Endothelial cell of umbilical vein (primary cell): Measurements from ENCODE around the gene PCGF1. TPM values are rescaled to one million over a fixed set of nuclear protein-coding genes. Genes with fewer than 3 reads are reported as not detected.
A peak's percentile ranks its signal among the peaks of the same experiment; 100 is the strongest.

Source experiments
- BruUV-seq: library from RNA; stranded (reverse); fragments of 400-500 nt; replicated peaks from 2 replicates; lab custom pipeline; 2021; lab: Mats Ljungman, UMichigan
- CTCF ChIA-PET: fragments of 300-600, 350-600 bp; sonication (Branson Sonifier 250); formaldehyde crosslinking; loops from one replicate; lab custom pipeline; 2021; ENCODE audit warnings: antibody characterized with exemption, inconsistent platforms; lab: Charles Lee
- POLR2A ChIA-PET: fragments of 300-600, 350-600 bp; sonication (Branson Sonifier 250); formaldehyde crosslinking; loops from one replicate; lab custom pipeline; 2021; ENCODE audit warnings: antibody characterized with exemption, inconsistent platforms; lab: Charles Lee
- DNase-seq: peaks from one replicate; pipeline ENCODE4 v3.0.0-alpha.2; 2011; ENCODE audit warnings: low read depth, low spot score
- FAIRE-seq: peaks from 2 replicates; lab custom pipeline; 2011; peaks lifted over from hg19 to GRCh38; lab: Jason Lieb, UNC
- H2AFZ ChIP-seq: 2 replicates; pipeline ENCODE4 v1.6.0; 2012; ENCODE audit warnings: low read depth, low read length, control low read depth, inconsistent platforms
- H3K27ac ChIP-seq: 2 replicates; pipeline ENCODE4 v1.5.1; 2011; ENCODE audit warnings: low read depth, mild to moderate bottlenecking, control low read depth, low read length, moderate library complexity; ENCODE audit not compliant: insufficient read depth
- H3K27me3 ChIP-seq, 2 experiments: 2 replicates each; pipeline versions ENCODE4 v1.6.0 to v1.6.1; 2011; ENCODE audit warnings: low read length in 2 of 2, mixed read lengths in 1 of 2; ENCODE audit not compliant: control insufficient read depth in 2 of 2, insufficient read depth in 2 of 2
- H3K36me3 ChIP-seq, 2 experiments: 2 replicates in 1 of 2; 3 replicates in 1 of 2; pipeline ENCODE4 v1.5.1; 2011; ENCODE audit warnings: low read length in 2 of 2, mild to moderate bottlenecking in 1 of 2, moderate library complexity in 1 of 2; ENCODE audit not compliant: control insufficient read depth in 2 of 2, insufficient read depth in 2 of 2; ENCODE audit errors: extremely low read depth in 1 of 2
- H3K4me1 ChIP-seq: 3 replicates; pipeline ENCODE4 v1.5.1; 2011; ENCODE audit warnings: mild to moderate bottlenecking, low read length; ENCODE audit not compliant: control insufficient read depth, insufficient read depth; ENCODE audit errors: extremely low read depth
- H3K4me2 ChIP-seq: 2 replicates; pipeline ENCODE4 v1.6.1; 2011; ENCODE audit warnings: low read length, control low read depth, mixed read lengths; ENCODE audit not compliant: insufficient read depth
- H3K4me3 ChIP-seq, 3 experiments: fragments of 200-600 bp in 1 of 3; sonication (generic), shearing (Covaris generic) in 1 of 3; replicated peaks in 1 of 3; 2 replicates each; pipeline ENCODE4 v1.5.1; 2011 to 2016; ENCODE audit warnings: control low read depth in 3 of 3, low read length in 3 of 3, mild to moderate bottlenecking in 2 of 3, inconsistent platforms in 1 of 3, low read depth in 1 of 3, moderate library complexity in 1 of 3; ENCODE audit not compliant: insufficient read depth in 1 of 3
- H3K79me2 ChIP-seq: 2 replicates; pipeline ENCODE4 v1.6.0; 2012; ENCODE audit warnings: low read length, inconsistent platforms; ENCODE audit not compliant: control insufficient read depth, insufficient read depth
- H3K9ac ChIP-seq: replicated peaks from 2 replicates; pipeline ENCODE3; 2011; ENCODE audit warnings: low read length, control low read depth; ENCODE audit not compliant: insufficient read depth; ENCODE audit errors: extremely low read depth
- H3K9me1 ChIP-seq: replicated peaks from 3 replicates; pipeline ENCODE4 v1.6.0; 2011; ENCODE audit warnings: mild to moderate bottlenecking, low read length; ENCODE audit not compliant: control insufficient read depth, insufficient read depth; ENCODE audit errors: extremely low read depth
- H3K9me3 ChIP-seq: replicated peaks from 2 replicates; pipeline ENCODE4 v1.5.1; 2012; ENCODE audit warnings: low read length, inconsistent platforms; ENCODE audit not compliant: control insufficient read depth, insufficient read depth
- H4K20me1 ChIP-seq: replicated peaks from 2 replicates; pipeline ENCODE3; 2011; ENCODE audit warnings: mild to moderate bottlenecking, low read length; ENCODE audit not compliant: control insufficient read depth, insufficient read depth; ENCODE audit errors: extremely low read depth
- EZH2 ChIP-seq: IDR thresholded peaks from 2 replicates; pipeline ENCODE4 v1.6.1; 2012; ENCODE audit warnings: borderline replicate concordance, low read depth, mild to moderate bottlenecking, moderate library complexity, low read length, inconsistent platforms; ENCODE audit not compliant: severe bottlenecking
- FOS ChIP-seq: IDR thresholded peaks from 2 replicates; pipeline ENCODE4 v1.6.1; 2011; ENCODE audit warnings: mild to moderate bottlenecking, low read length, moderate library complexity, borderline replicate concordance; ENCODE audit not compliant: insufficient read depth
- GATA2 ChIP-seq: IDR thresholded peaks from 2 replicates; pipeline ENCODE4 v1.7.0; 2011; ENCODE audit warnings: low read depth, mild to moderate bottlenecking, moderate library complexity, mixed read lengths, low read length; ENCODE audit not compliant: insufficient read length, insufficient read depth
- JUN ChIP-seq: IDR thresholded peaks from 2 replicates; pipeline ENCODE4 v1.6.1; 2011; ENCODE audit warnings: borderline replicate concordance, low read depth; ENCODE audit not compliant: insufficient read length, insufficient read depth
- MYC ChIP-seq: IDR thresholded peaks from one replicate; pipeline ENCODE4 v1.6.1; 2011; ENCODE audit warnings: mild to moderate bottlenecking, low read depth, low read length
- POLR2A ChIP-seq: IDR thresholded peaks from 2 replicates; pipeline ENCODE4 v1.6.1; 2012; ENCODE audit warnings: low read depth, mild to moderate bottlenecking, control low read depth, low read length
- POLR2AphosphoS5 ChIP-seq: IDR thresholded peaks from 2 replicates; pipeline ENCODE4 v1.6.1; 2012; ENCODE audit warnings: low read depth, mild to moderate bottlenecking, control low read depth, low read length, moderate library complexity; ENCODE audit not compliant: insufficient read depth
- dilution Hi-C: fragments of 300-500 bp; cut with MboI; formaldehyde crosslinking; loops from one replicate; pipeline ENCODE4 v1.15.0; 2019; ENCODE audit warnings: low sequenced_read_pairs; ENCODE audit not compliant: extremely low pct_ligation_motif_present
- intact Hi-C: fragments of 100-400 bp; cut with micrococcal nuclease; formaldehyde crosslinking; loops from one replicate; pipeline ENCODE4 v1.10.0; 2022
- polyA plus RNA-seq, 4 experiments: library from polyadenylated mRNA; depleted of rRNA in 3 of 4; stranded (reverse) in 3 of 4; unstranded in 1 of 4; fragments of >200 nt; gene quantifications; 2 replicates each; pipeline versions ENCODE4 v1.2.1 to v1.2.3, GENCODE V29; 2011 to 2012; ENCODE audit warnings: missing spikeins in 1 of 4
- total RNA-seq: library from RNA; stranded (reverse); gene quantifications from 2 replicates; pipeline ENCODE4 v1.2.3, GENCODE V29; 2021
- TF ChIP-seq, protein P1 (sequence below), 2 donors: IDR thresholded peaks; 1 replicate in 1 of 2; 2 replicates in 1 of 2; pipeline ENCODE4 v1.5.1; 2011; ENCODE audit warnings: low read length in 2 of 2, mild to moderate bottlenecking in 2 of 2, moderate library complexity in 2 of 2, control low read depth in 1 of 2, inconsistent platforms in 1 of 2, low read depth in 1 of 2; ENCODE audit not compliant: insufficient read depth in 1 of 2; ENCODE audit errors: extremely low read depth in 1 of 2

Gene PCGF1
- total and polyA plus RNA-seq, 2 donors (not counting 3 experiments of a cell fraction or from before 2014, with no cell fraction given), result 17.4 to 19.2 TPM

DNA sequence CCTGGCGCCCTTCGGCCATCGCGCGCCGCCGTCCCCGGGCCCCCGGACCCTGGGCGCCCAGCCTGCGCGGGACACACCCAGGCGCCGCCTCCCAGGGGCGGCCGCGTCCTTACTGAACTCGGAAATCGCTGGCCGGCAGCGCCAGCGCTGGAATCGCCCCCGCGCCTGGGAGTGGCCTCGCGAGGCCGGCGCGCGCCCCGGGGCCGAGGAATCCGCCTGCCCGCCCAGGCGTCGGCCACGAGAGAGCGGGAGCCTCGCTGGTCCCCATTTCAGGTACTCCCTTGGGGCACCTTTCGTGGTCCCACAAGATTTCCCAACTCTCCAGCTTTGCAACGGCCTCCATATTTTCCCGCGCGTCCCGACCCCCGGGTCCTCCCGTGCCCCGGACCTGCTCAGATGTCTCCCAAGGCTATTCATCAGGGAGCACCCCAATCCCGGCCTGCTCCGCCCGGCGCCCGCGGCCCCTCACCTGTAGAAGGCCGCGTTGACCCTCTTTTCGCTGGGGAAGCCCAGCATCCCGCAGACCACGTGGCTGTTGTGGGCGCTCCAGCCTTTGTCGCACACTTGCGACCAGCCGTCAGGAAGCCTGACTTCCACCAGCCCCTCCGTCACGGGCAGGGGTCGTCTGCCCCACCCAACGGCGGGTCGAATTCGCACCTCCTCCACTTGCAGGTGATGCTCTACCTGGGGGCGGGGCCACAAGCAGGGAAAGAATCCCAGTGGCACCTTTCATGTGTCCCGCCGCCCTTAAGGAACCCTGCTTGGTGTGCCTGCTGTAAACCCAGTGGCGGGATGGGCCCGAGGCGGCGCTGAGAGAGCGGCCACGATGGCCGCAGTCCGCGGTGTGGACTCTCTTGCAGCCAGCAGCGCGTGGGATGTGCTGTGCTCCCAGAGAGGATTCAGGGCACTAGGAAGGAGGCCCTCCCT, 41.7 kb upstream of the PCGF1 start:
- Histone ChIP-seq H3K4me1 (peaks cover 14% of the 10 kb centered on the region), H3K9me1 (no peaks in the 10 kb centered on the region), H3K79me2 (no peaks in the 10 kb centered on the region), H2AFZ (peak overlapping the region; percentile 94), H3K9ac (peak overlapping the region; percentile 55), H3K9me3 (no peaks in the 10 kb centered on the region), H3K36me3 (no peaks in the 10 kb centered on the region), H3K27ac (no peak overlapping the region), H3K4me3 (peak overlapping the region; percentile 42 to 84 (median 66)), H3K4me2 (peak overlapping the region; percentile 82), H4K20me1 (no peaks in the 10 kb centered on the region), H3K27me3 (peaks cover 12 to 24% of the 10 kb centered on the region in 2 experiments)
- intact Hi-C loops (loop anchor here (1.0 kb wide), 2 partner anchors 20 to 67 kb away; partner anchors contain the start of genes AUP1, CCDC142 and HTRA2), dilution Hi-C loops (no loop called here)
- CTCF ChIA-PET, result no interaction called here
- peak; percentile 62 for TF ChIP-seq POLR2A
- TF ChIP-seq GATA2, result no peak
- no peak for TF ChIP-seq FOS
- TF ChIP-seq, protein P1, sequence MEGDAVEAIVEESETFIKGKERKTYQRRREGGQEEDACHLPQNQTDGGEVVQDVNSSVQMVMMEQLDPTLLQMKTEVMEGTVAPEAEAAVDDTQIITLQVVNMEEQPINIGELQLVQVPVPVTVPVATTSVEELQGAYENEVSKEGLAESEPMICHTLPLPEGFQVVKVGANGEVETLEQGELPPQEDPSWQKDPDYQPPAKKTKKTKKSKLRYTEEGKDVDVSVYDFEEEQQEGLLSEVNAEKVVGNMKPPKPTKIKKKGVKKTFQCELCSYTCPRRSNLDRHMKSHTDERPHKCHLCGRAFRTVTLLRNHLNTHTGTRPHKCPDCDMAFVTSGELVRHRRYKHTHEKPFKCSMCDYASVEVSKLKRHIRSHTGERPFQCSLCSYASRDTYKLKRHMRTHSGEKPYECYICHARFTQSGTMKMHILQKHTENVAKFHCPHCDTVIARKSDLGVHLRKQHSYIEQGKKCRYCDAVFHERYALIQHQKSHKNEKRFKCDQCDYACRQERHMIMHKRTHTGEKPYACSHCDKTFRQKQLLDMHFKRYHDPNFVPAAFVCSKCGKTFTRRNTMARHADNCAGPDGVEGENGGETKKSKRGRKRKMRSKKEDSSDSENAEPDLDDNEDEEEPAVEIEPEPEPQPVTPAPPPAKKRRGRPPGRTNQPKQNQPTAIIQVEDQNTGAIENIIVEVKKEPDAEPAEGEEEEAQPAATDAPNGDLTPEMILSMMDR (IDR thresholded peaks at IDR 0.05; ENCODE audit: extremely low read depth in 1 of 2, insufficient read depth in 1 of 2, low read depth in 1 of 2, low read length in 2 of 2), result no peak
- no peak for TF ChIP-seq MYC
- TF ChIP-seq JUN, result no peak
- TF ChIP-seq POLR2AphosphoS5, result no peak
- TF ChIP-seq EZH2, result peak; percentile 23
- POLR2A ChIA-PET, result no interaction called here
- DNase-seq (peak; percentile 32), FAIRE-seq (peak; percentile 72)
- BruUV-seq, result TSS peak; percentile 72
